ACC112 (cell line): ENCODE measurements around the gene ME1.
"Not testable (repeated sequence)": the region's sequence is repeated elsewhere in the genome, so short reads cannot be mapped to it uniquely, and the experiment has no call there.

Experiments used
- H2AFZ ChIP-seq: fragments of 200-600 bp; sonication (generic); one replicate; pipeline ENCODE4 v1.6.0; 2017; ENCODE audit warnings: antibody characterized with exemption, low read length; ENCODE audit not compliant: unreplicated experiment
- H3K27ac ChIP-seq: fragments of 200-600 bp; sonication (generic); 2 replicates; pipeline ENCODE4 v1.5.1; 2014; ENCODE audit warnings: low read depth, mild to moderate bottlenecking, antibody characterized with exemption, low read length, moderate library complexity
- H3K27me3 ChIP-seq: fragments of 200-600 bp; sonication (generic); 2 replicates; pipeline ENCODE4 v1.6.1; 2014; ENCODE audit warnings: mild to moderate bottlenecking, antibody characterized with exemption, low read length, moderate library complexity, mixed read lengths; ENCODE audit not compliant: insufficient read depth
- H3K36me3 ChIP-seq: fragments of 200-600 bp; sonication (generic); 2 replicates; pipeline ENCODE4 v1.6.1; 2016; ENCODE audit warnings: mild to moderate bottlenecking, antibody characterized with exemption, low read length, moderate library complexity, mixed read lengths; ENCODE audit not compliant: insufficient read depth
- H3K4me1 ChIP-seq: fragments of 200-600 bp; sonication (generic); one replicate; pipeline ENCODE4 v1.6.1; 2016; ENCODE audit warnings: low read length, mixed read lengths; ENCODE audit not compliant: insufficient read depth, unreplicated experiment, control insufficient read depth
- H3K4me3 ChIP-seq: fragments of 200-600 bp; sonication (generic); 2 replicates; pipeline ENCODE4 v1.5.1; 2014; ENCODE audit warnings: mild to moderate bottlenecking, low read depth, low read length
- H3K79me2 ChIP-seq: fragments of 200-600 bp; sonication (generic); one replicate; pipeline ENCODE4 v1.6.0; 2016; ENCODE audit warnings: low read length; ENCODE audit not compliant: control insufficient read depth, unreplicated experiment, insufficient read depth

Gene ME1

GRCh38 chr6:83270971-83271719 lies 159.7 kb downstream of the ME1 start:
- Histone ChIP-seq H2AFZ (no peak overlapping the region), H3K4me1 (peaks cover 37% of the 10 kb centered on the region), H3K79me2 (no peaks in the 10 kb centered on the region), H3K36me3 (no peaks in the 10 kb centered on the region), H3K4me3 (no peak overlapping the region), H3K27ac (peak overlapping the region; percentile 62), H3K27me3 (no peaks in the 10 kb centered on the region)

- Histone ChIP-seq H2AFZ (no peak overlapping the region), H3K27me3 (no peaks in the 10 kb centered on the region), H3K36me3 (no peaks in the 10 kb centered on the region)
Measured at GRCh38 chr6:83265384-83265783, 165.5 kb downstream of the ME1 start.

GRCh38 chr6:83260577-83260976 lies 170.3 kb downstream of the ME1 start:
- H2AFZ ChIP-seq, result no peak overlapping the region
- no peak overlapping the region for H3K4me3 ChIP-seq
- H3K79me2 ChIP-seq, result no peaks in the 10 kb centered on the region
- H3K4me1 ChIP-seq, result peaks cover 6% of the 10 kb centered on the region
- H3K27ac ChIP-seq, result no peak overlapping the region
- H3K36me3 ChIP-seq, result no peaks in the 10 kb centered on the region
- no peaks in the 10 kb centered on the region for H3K27me3 ChIP-seq

More at GRCh38 chr6:83265384-83265783, 165.5 kb downstream of the ME1 start:
- H3K4me1 ChIP-seq, result peaks cover 22% of the 10 kb centered on the region
- H3K27ac ChIP-seq, result no peak overlapping the region
- H3K79me2 ChIP-seq, result no peaks in the 10 kb centered on the region
- no peak overlapping the region for H3K4me3 ChIP-seq

GRCh38 chr6:83258517-83258916 lies 172.3 kb downstream of the ME1 start:
- H3K79me2 ChIP-seq, result no peaks in the 10 kb centered on the region
- H3K27ac ChIP-seq, result no peak overlapping the region
- no peak overlapping the region for H3K4me3 ChIP-seq
- no peaks in the 10 kb centered on the region for H3K27me3 ChIP-seq
- H3K4me1 ChIP-seq, result no peaks in the 10 kb centered on the region
- no peaks in the 10 kb centered on the region for H3K36me3 ChIP-seq
- no peak overlapping the region for H2AFZ ChIP-seq

GRCh38 chr6:83257791-83258190 lies 173.1 kb downstream of the ME1 start:
- Histone ChIP-seq H3K27ac (no peak overlapping the region), H2AFZ (no peak overlapping the region)

GRCh38 chr6:83256719-83257118 lies 174.1 kb downstream of the ME1 start:
- H3K4me3 ChIP-seq, H3K79me2 ChIP-seq, H3K36me3 ChIP-seq, H3K27ac ChIP-seq, H3K27me3 ChIP-seq, H2AFZ ChIP-seq: not testable (repeated sequence)
- peaks cover 10% of the 10 kb centered on the region for H3K4me1 ChIP-seq

More at GRCh38 chr6:83257791-83258190, 173.1 kb downstream of the ME1 start:
- peaks cover 5% of the 10 kb centered on the region for H3K4me1 ChIP-seq
- no peaks in the 10 kb centered on the region for H3K79me2 ChIP-seq
- H3K36me3 ChIP-seq, result no peaks in the 10 kb centered on the region
- no peaks in the 10 kb centered on the region for H3K27me3 ChIP-seq
- H3K4me3 ChIP-seq, result no peak overlapping the region

- Histone ChIP-seq H3K4me3 (no peak overlapping the region), H3K36me3 (peaks cover 15% of the 10 kb centered on the region), H3K4me1 (peaks cover 10% of the 10 kb centered on the region), H3K27ac (no peak overlapping the region), H3K27me3 (no peaks in the 10 kb centered on the region), H2AFZ (peak overlapping the region; percentile 49), H3K79me2 (no peaks in the 10 kb centered on the region)
Measured at GRCh38 chr6:83252719-83253118, 178.1 kb downstream of the ME1 start.

- no peak overlapping the region for H3K27ac ChIP-seq
- no peaks in the 10 kb centered on the region for H3K79me2 ChIP-seq
- no peak overlapping the region for H2AFZ ChIP-seq
- peaks cover 15% of the 10 kb centered on the region for H3K36me3 ChIP-seq
- H3K4me1 ChIP-seq, result peaks cover 14% of the 10 kb centered on the region
- no peaks in the 10 kb centered on the region for H3K27me3 ChIP-seq
- no peak overlapping the region for H3K4me3 ChIP-seq
Measured at GRCh38 chr6:83250235-83250634, 180.6 kb downstream of the ME1 start.

- H3K27me3 ChIP-seq, result no peaks in the 10 kb centered on the region
- H3K4me3 ChIP-seq, result no peak overlapping the region
- peaks cover 6% of the 10 kb centered on the region for H3K4me1 ChIP-seq
- H3K36me3 ChIP-seq, result peaks cover 15% of the 10 kb centered on the region
- H3K27ac ChIP-seq, result no peak overlapping the region
- H3K79me2 ChIP-seq, result no peaks in the 10 kb centered on the region
- no peak overlapping the region for H2AFZ ChIP-seq
Measured at GRCh38 chr6:83247471-83247870, 183.4 kb downstream of the ME1 start.

GRCh38 chr6:83231146-83231545 lies 199.7 kb downstream of the ME1 start:
- no peaks in the 10 kb centered on the region for H3K36me3 ChIP-seq
- H3K4me3 ChIP-seq, result no peak overlapping the region
- no peak overlapping the region for H3K27ac ChIP-seq
- no peak overlapping the region for H2AFZ ChIP-seq
- H3K4me1 ChIP-seq, result peaks cover 13% of the 10 kb centered on the region
- H3K27me3 ChIP-seq, result no peaks in the 10 kb centered on the region
- no peaks in the 10 kb centered on the region for H3K79me2 ChIP-seq

GRCh38 chr6:83226517-83226916 lies 204.3 kb downstream of the ME1 start:
- Histone ChIP-seq H2AFZ (no peak overlapping the region), H3K27me3 (no peaks in the 10 kb centered on the region), H3K27ac (no peak overlapping the region), H3K36me3 (no peaks in the 10 kb centered on the region), H3K4me1 (peaks cover 16% of the 10 kb centered on the region), H3K4me3 (no peak overlapping the region), H3K79me2 (no peaks in the 10 kb centered on the region)
